Measurements from ENCODE around the gene CEP350.

DNA sequence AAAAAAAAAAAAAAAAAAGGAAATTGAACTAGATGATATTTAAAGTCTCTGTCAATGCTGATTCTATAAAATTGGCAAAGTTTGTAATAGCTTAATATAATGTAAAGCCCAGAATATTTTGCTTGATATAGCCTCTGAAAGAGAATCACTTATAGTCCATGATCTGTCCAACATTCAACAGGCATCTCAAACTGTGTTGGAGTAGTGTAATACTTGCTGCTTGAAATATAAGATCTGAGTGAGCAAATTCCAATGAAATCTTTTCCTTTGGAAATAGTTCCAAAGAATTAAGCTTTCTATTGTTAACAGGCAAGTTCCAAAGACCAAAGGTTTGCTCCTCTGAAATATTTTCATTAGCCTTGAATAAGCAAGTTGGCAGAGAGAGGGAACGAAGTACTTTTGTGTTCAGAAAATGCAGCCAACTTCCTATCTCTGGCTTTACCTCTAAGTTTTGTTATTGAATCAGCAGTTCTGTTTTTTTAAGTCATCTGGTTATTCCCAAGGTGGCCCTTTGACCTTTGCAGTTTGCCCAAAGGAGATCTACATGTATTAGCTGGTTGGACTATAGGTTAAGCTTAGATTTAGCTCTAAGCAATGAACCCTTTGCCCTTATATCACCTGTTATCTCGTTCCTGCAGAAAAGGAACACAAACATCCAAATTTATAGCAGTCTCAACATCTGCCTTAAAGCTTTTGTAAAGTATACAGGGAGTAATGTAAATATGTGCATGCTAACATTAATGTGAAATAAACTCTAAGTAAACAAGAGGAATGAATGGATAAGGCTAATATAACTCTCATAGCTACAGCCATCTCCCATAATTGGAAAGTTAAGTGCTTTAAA is 24.4 kb upstream of the CEP350 start:
- no peak for TF ChIP-seq CTCF (IDR thresholded peaks at IDR 0.05 in 2 of 3, conservative IDR thresholded peaks at IDR 0.05 in 1 of 3; ENCODE audit: borderline replicate concordance in 1 of 3, insufficient read depth in 1 of 3, low read depth in 2 of 3, low read length in 2 of 3)
- TF ChIP-seq EZH2 (IDR thresholded peaks at IDR 0.05) = no peak
- no peak for TF ChIP-seq EZH2phosphoT487 (IDR thresholded peaks at IDR 0.05; ENCODE audit: borderline replicate concordance)
- TF ChIP-seq, protein P1, sequence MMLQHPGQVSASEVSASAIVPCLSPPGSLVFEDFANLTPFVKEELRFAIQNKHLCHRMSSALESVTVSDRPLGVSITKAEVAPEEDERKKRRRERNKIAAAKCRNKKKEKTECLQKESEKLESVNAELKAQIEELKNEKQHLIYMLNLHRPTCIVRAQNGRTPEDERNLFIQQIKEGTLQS (IDR thresholded peaks at IDR 0.05) = no peak
- TF ChIP-seq, protein P2, sequence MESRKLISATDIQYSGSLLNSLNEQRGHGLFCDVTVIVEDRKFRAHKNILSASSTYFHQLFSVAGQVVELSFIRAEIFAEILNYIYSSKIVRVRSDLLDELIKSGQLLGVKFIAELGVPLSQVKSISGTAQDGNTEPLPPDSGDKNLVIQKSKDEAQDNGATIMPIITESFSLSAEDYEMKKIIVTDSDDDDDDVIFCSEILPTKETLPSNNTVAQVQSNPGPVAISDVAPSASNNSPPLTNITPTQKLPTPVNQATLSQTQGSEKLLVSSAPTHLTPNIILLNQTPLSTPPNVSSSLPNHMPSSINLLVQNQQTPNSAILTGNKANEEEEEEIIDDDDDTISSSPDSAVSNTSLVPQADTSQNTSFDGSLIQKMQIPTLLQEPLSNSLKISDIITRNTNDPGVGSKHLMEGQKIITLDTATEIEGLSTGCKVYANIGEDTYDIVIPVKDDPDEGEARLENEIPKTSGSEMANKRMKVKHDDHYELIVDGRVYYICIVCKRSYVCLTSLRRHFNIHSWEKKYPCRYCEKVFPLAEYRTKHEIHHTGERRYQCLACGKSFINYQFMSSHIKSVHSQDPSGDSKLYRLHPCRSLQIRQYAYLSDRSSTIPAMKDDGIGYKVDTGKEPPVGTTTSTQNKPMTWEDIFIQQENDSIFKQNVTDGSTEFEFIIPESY (IDR thresholded peaks at IDR 0.05; ENCODE audit: extremely low read depth, insufficient replicate concordance, low read length) = no peak
- no peak for TF ChIP-seq POLR2A (IDR thresholded peaks at IDR 0.05; ENCODE audit: borderline replicate concordance, extremely low read depth, insufficient read depth, insufficient read length)
- TF ChIP-seq REST (IDR thresholded peaks at IDR 0.05; ENCODE audit: low read depth) = no peak
- no peak for TF ChIP-seq CBX3 (IDR thresholded peaks at IDR 0.05; ENCODE audit: low read depth)
- TF ChIP-seq ZFX (IDR thresholded peaks at IDR 0.05) = no peak
- TF ChIP-seq RAD21 (IDR thresholded peaks at IDR 0.05; ENCODE audit: low read depth) = no peak
- TF ChIP-seq POLR2AphosphoS5 (IDR thresholded peaks at IDR 0.05; ENCODE audit: low read depth, low read length) = no peak
- TF ChIP-seq CEBPB (IDR thresholded peaks at IDR 0.05; ENCODE audit: low read depth) = no peak

Data from HCT116 (cell line).